Neural cell (in vitro differentiated cells): ENCODE data around the gene SREBF1. TPM values are rescaled to one million over a fixed set of nuclear protein-coding genes. Genes with fewer than 3 reads are reported as not detected.

Experiments used
- H2AFZ ChIP-seq: fragments of 200-600, 300-800 bp; sonication (generic), shearing (Covaris generic); 2 replicates; pipeline ENCODE4 v1.6.0; 2014; ENCODE audit warnings: low read depth, mild to moderate bottlenecking, antibody characterized with exemption, low read length, moderate library complexity
- H3F3A ChIP-seq: fragments of 200-600 bp; shearing (Covaris generic); 2 replicates; pipeline ENCODE4 v1.6.1; 2016; ENCODE audit warnings: mild to moderate bottlenecking, moderate library complexity, mixed read lengths, antibody characterized with exemption, low read length; ENCODE audit not compliant: insufficient read depth, poor library complexity, severe bottlenecking
- H3K27ac ChIP-seq: fragments of 200-600, 300-800 bp; sonication (generic), shearing (Covaris generic); 2 replicates; pipeline ENCODE4 v1.5.1; 2014; ENCODE audit warnings: mild to moderate bottlenecking, low read length, moderate library complexity
- H3K27me3 ChIP-seq: fragments of 300-800, 200-600 bp; sonication (generic), shearing (Covaris generic); 2 replicates; pipeline ENCODE4 v1.6.0; 2014; ENCODE audit warnings: mild to moderate bottlenecking, low read depth, low read length, moderate library complexity; ENCODE audit not compliant: insufficient read depth
- H3K36me3 ChIP-seq: fragments of 300-800, 200-600 bp; sonication (generic), shearing (Covaris generic); 2 replicates; pipeline ENCODE4 v1.5.1; 2014; ENCODE audit warnings: mild to moderate bottlenecking, antibody characterized with exemption, low read length, moderate library complexity; ENCODE audit not compliant: insufficient read depth
- H3K4me2 ChIP-seq: fragments of 300-800, 200-600 bp; sonication (generic), shearing (Covaris generic); 2 replicates; pipeline ENCODE4 v1.6.0; 2014; ENCODE audit warnings: mild to moderate bottlenecking, low read length
- H3K4me3 ChIP-seq: fragments of 300-800, 200-600 bp; sonication (generic), shearing (Covaris generic); 2 replicates; pipeline ENCODE4 v1.5.1; 2014; ENCODE audit warnings: mild to moderate bottlenecking, low read length, moderate library complexity
- H3K79me2 ChIP-seq: fragments of 200-600 bp; shearing (Covaris generic); replicated peaks from 2 replicates; pipeline ENCODE4 v1.6.0; 2014; ENCODE audit warnings: mild to moderate bottlenecking, low read length, moderate library complexity; ENCODE audit not compliant: insufficient read depth
- H3K9ac ChIP-seq: fragments of 300-800, 200-600 bp; sonication (generic), shearing (Covaris generic); 2 replicates; pipeline ENCODE4 v1.6.1; 2016; ENCODE audit warnings: mild to moderate bottlenecking, low read length, mixed read lengths
- H3K9me2 ChIP-seq: fragments of 200-600 bp; shearing (Covaris generic); 2 replicates; pipeline ENCODE4 v1.6.1; 2016; ENCODE audit warnings: mild to moderate bottlenecking, low read length, mixed read lengths; ENCODE audit not compliant: insufficient read depth
- H3K9me3 ChIP-seq: fragments of 200-600, 300-800 bp; sonication (generic), shearing (Covaris generic); 2 replicates; pipeline ENCODE4 v1.6.1; 2016; ENCODE audit warnings: mild to moderate bottlenecking, mixed run types, low read length, moderate library complexity, mixed read lengths
- H4K20me1 ChIP-seq: fragments of 200-600 bp; shearing (Covaris generic); 2 replicates; pipeline ENCODE4 v1.6.1; 2016; ENCODE audit warnings: mild to moderate bottlenecking, mixed run types; ENCODE audit not compliant: insufficient read depth
- CTCF ChIP-seq: fragments of 450-650 bp; IDR thresholded peaks from 2 replicates; pipeline ENCODE4 v1.5.1; 2014; ENCODE audit warnings: antibody characterized with exemption, mild to moderate bottlenecking, moderate library complexity; ENCODE audit not compliant: poor library complexity, severe bottlenecking
- EP300 ChIP-seq: fragments of 450-650 bp; conservative IDR thresholded peaks from 2 replicates; pipeline ENCODE4 v1.6.1; 2014; ENCODE audit warnings: antibody characterized with exemption, mild to moderate bottlenecking, moderate library complexity; ENCODE audit not compliant: poor library complexity, severe bottlenecking
- EZH2 ChIP-seq: fragments of 200-600, 300-800 bp; shearing (Covaris generic), sonication (generic); IDR thresholded peaks from 2 replicates; pipeline ENCODE4 v1.6.1; 2014; ENCODE audit warnings: antibody characterized with exemption, low read length, borderline replicate concordance, mild to moderate bottlenecking; ENCODE audit not compliant: insufficient read depth, poor library complexity, severe bottlenecking
- MXI1 ChIP-seq: fragments of 450-650 bp; conservative IDR thresholded peaks from 2 replicates; pipeline ENCODE4 v1.6.1; 2014; ENCODE audit warnings: antibody characterized with exemption, mild to moderate bottlenecking; ENCODE audit not compliant: poor library complexity, severe bottlenecking
- POLR2AphosphoS5 ChIP-seq: IDR thresholded peaks from 2 replicates; pipeline ENCODE4 v1.6.1; 2012
- RAD21 ChIP-seq: fragments of 450-650 bp; conservative IDR thresholded peaks from 2 replicates; pipeline ENCODE4 v1.6.1; 2014; ENCODE audit warnings: antibody characterized with exemption, mild to moderate bottlenecking, moderate library complexity
- REST ChIP-seq: IDR thresholded peaks from 2 replicates; pipeline ENCODE4 v1.6.1; 2012; ENCODE audit warnings: borderline replicate concordance
- SMC3 ChIP-seq: fragments of 450-650 bp; conservative IDR thresholded peaks from 2 replicates; pipeline ENCODE4 v1.6.1; 2014; ENCODE audit warnings: antibody characterized with exemption, mild to moderate bottlenecking, moderate library complexity; ENCODE audit not compliant: poor library complexity
- TAF1 ChIP-seq: IDR thresholded peaks from 2 replicates; pipeline ENCODE4 v1.6.1; 2012; ENCODE audit warnings: low read depth
- polyA plus RNA-seq: library from polyadenylated mRNA; depleted of rRNA; stranded (reverse); fragments of >200 nt; gene quantifications from 2 replicates; pipeline ENCODE4 v1.2.3, GENCODE V29; 2014

SREBF1 gene
- polyA plus RNA-seq, 1 donor from 2014 or later, result 22.5 TPM

- Histone ChIP-seq H3K9me2 (no peaks in the 10 kb centered on the region), H3K36me3 (no peaks in the 10 kb centered on the region), H4K20me1 (no peaks in the 10 kb centered on the region), H3K79me2 (peaks cover 7% of the 10 kb centered on the region), H3K27me3 (no peaks in the 10 kb centered on the region), H2AFZ (no peak overlapping the region), H3K9me3 (no peaks in the 10 kb centered on the region), H3K9ac (no peak overlapping the region), H3F3A (no peaks in the 10 kb centered on the region), H3K4me2 (no peak overlapping the region), H3K27ac (no peak overlapping the region), H3K4me3 (no peak overlapping the region)
- TF ChIP-seq EP300, result no peak
- no peak for TF ChIP-seq MXI1
- TF ChIP-seq RAD21, result no peak
- TF ChIP-seq EZH2, result no peak
- no peak for TF ChIP-seq POLR2AphosphoS5
- TF ChIP-seq CTCF, result no peak
- no peak for TF ChIP-seq REST
- no peak for TF ChIP-seq SMC3
- TF ChIP-seq TAF1, result no peak
These were observed 30.0 kb downstream of the SREBF1 start for GRCh38 chr17:17806611-17807274.

GRCh38 chr17:17806035-17806434 lies 30.8 kb downstream of the SREBF1 start:
- Histone ChIP-seq H3K9me3 (no peaks in the 10 kb centered on the region), H2AFZ (no peak overlapping the region), H4K20me1 (peaks cover 6% of the 10 kb centered on the region), H3K4me2 (no peak overlapping the region), H3K79me2 (peaks cover 12% of the 10 kb centered on the region), H3K4me3 (no peak overlapping the region), H3K27me3 (no peaks in the 10 kb centered on the region), H3K9me2 (no peaks in the 10 kb centered on the region), H3F3A (no peaks in the 10 kb centered on the region), H3K9ac (no peak overlapping the region), H3K27ac (no peak overlapping the region), H3K36me3 (no peaks in the 10 kb centered on the region)
- TF ChIP-seq TAF1 (no peak), RAD21 (no peak), MXI1 (no peak), CTCF (no peak), EZH2 (no peak), REST (no peak), EP300 (no peak), POLR2AphosphoS5 (no peak), SMC3 (no peak)
